Gastroesophageal sphincter (tissue), 3 donors: ENCODE measurements around the gene ME2.
"Not testable (repeated sequence)": the region's sequence is repeated elsewhere in the genome, so short reads cannot be mapped to it uniquely, and the experiment has no call there.

Experiments
- POLR2A ChIP-seq, 2 donors: fragments of 450-650 bp; IDR thresholded peaks; one replicate each; pipeline ENCODE4 v1.6.1; 2017; ENCODE audit warnings: antibody characterized with exemption in 2 of 2, mild to moderate bottlenecking in 2 of 2, moderate library complexity in 1 of 2
- POLR2AphosphoS5 ChIP-seq: sonication (generic); formaldehyde crosslinking; IDR thresholded peaks from one replicate; pipeline ENCODE4 v1.6.1; 2017; ENCODE audit warnings: antibody characterized with exemption
- TF ChIP-seq, protein P1 (sequence below), 4 experiments: fragments of 200-600 bp in 2 of 4; fragments of 450-650 bp in 2 of 4; sonication (generic) in 1 of 4; IDR thresholded peaks; one replicate each; pipeline ENCODE4 v1.5.1; 2017 to 2019; ENCODE audit warnings: antibody characterized with exemption in 4 of 4, mild to moderate bottlenecking in 2 of 4, moderate library complexity in 2 of 4

DNA sequence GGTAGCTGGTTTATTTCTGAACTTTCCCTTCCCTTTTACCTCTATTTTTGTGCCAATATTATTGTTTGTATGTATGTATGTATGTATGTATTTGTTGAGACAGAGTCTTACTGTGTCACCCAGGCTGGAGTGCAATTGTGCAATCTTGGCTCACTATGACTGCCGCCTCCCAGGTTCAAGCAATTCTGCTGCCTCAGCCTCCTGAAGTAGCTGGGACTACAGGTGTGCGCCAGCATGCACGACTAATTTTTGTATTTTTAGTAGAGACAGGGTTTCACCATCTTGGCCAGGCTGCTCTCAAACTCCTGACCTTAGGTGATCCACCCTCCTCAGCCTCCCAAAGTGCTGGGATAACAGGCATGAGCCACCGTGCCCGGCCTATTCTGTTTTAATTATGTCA, 93.5 kb downstream of the ME2 start:
- not testable (repeated sequence) for TF ChIP-seq POLR2A (IDR thresholded peaks at IDR 0.05); POLR2AphosphoS5
- TF ChIP-seq, protein P1, sequence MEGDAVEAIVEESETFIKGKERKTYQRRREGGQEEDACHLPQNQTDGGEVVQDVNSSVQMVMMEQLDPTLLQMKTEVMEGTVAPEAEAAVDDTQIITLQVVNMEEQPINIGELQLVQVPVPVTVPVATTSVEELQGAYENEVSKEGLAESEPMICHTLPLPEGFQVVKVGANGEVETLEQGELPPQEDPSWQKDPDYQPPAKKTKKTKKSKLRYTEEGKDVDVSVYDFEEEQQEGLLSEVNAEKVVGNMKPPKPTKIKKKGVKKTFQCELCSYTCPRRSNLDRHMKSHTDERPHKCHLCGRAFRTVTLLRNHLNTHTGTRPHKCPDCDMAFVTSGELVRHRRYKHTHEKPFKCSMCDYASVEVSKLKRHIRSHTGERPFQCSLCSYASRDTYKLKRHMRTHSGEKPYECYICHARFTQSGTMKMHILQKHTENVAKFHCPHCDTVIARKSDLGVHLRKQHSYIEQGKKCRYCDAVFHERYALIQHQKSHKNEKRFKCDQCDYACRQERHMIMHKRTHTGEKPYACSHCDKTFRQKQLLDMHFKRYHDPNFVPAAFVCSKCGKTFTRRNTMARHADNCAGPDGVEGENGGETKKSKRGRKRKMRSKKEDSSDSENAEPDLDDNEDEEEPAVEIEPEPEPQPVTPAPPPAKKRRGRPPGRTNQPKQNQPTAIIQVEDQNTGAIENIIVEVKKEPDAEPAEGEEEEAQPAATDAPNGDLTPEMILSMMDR (IDR thresholded peaks at IDR 0.05) = not testable (repeated sequence)
